MM.1S (cell line): ENCODE data around the gene RFX7.

Source experiments
- CTCF ChIP-seq: fragments of 300-600 bp; sonication (generic); IDR thresholded peaks from 2 replicates; pipeline ENCODE4 v1.5.1; 2016; ENCODE audit warnings: antibody characterized with exemption, low read length, mixed read lengths
- EZH2phosphoT487 ChIP-seq: fragments of 300-600 bp; sonication (generic); IDR thresholded peaks from 2 replicates; pipeline ENCODE4 v1.6.1; 2018; ENCODE audit warnings: antibody characterized with exemption, low read length

DNA sequence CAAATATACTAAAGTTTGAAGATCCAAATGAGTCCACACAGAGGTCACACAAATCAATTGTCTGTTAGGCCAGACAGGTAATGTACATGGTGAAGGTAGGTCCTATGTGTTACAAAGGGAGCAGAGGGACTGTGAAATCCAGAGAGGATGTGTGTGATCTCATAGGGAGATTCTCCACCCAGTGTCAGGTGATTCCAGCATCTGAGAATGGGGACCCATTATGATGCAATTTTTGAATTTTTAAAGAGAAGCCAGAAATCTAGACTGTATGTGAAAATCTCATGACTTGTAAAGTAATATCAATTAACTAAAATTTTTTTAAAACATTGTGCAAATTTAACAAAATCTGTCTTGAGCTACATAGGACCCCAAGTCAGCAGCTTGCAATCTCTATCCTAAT lies 192.0 kb downstream of the RFX7 start:
- TF ChIP-seq CTCF (no peak), EZH2phosphoT487 (no peak)
